ENCODE results near the gene ZBTB47.

The ZBTB47 gene

DNA sequence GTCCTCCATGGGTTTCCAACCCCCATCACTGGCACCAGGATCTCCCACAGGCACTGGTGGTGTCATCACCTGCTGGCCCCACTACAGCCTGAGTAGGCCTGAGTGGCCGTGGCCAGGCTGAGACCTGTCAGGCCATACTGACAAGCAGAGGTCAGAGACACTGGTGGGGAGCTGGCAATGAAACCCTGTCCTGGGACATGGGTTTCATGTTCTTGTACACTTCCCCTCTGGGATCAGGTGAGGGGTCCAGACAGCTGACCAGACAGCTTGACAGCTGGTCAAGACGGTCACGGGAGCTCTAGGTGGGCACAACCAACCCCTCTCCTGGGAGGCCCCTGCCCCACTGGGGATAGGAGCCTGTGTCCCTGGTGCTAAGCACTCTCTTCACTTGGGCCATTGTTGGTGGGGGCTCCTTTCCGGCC is 13.1 kb downstream of the ZBTB47 start:
- DNase-seq: no peak

GRCh38 chr3:42667096-42667522 is 13.6 kb downstream of the ZBTB47 start:
- DNase-seq: no peak

- DNase-seq: peak; percentile 67
These were observed 14.3 kb downstream of the ZBTB47 start for GRCh38 chr3:42667523-42668412.

- DNase-seq: no peak
These were observed 14.9 kb downstream of the ZBTB47 start for GRCh38 chr3:42668413-42668760.

DNA sequence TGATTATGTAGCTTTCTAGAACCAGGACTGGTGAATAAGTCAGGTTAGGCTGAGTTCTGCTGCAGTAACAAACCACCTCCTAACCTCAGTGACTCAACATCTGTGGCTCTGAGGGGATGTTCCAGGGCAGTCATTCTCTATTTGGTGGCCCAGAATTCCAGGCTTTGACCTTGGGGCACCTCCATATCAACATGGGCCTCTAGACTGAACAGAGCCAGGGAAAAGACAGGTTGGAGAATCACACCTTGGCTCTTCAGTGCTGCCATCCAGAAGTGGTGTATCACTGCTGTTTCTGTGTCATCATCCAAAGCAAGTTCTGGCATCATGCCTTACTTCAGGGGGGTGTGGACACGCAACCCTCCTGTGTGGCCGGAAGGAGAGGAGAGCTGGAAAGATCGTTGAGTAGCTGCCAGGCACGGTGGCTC is 15.3 kb downstream of the ZBTB47 start:
- no peak for DNase-seq

GRCh38 chr3:42670051-42670576 is 16.6 kb downstream of the ZBTB47 start:
- DNase-seq: no peak

DNA sequence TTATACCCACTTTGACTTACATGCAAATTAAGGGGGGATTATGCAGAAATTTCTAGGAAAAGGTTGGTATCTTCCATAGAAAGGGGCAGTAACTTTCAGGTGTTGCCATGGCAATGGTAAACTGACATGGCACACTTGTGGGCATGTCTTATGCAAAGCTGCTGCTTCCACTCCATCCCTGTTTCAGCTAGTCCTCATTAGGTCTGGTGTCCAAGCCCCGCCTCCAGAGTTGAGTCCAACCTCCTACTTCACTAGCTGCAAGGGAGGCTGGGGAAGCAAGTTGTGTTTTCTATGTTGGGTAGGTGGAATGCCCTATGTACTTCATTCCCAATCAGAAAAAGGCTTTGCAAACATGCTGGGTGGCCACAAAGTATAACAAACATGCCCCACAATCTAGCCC is 17.2 kb downstream of the ZBTB47 start:
- no peak for DNase-seq

- no peak for DNase-seq
These were observed 19.0 kb downstream of the ZBTB47 start for GRCh38 chr3:42672515-42672914.

- no peak for DNase-seq
These were observed 19.6 kb downstream of the ZBTB47 start for GRCh38 chr3:42673082-42673481.

DNA sequence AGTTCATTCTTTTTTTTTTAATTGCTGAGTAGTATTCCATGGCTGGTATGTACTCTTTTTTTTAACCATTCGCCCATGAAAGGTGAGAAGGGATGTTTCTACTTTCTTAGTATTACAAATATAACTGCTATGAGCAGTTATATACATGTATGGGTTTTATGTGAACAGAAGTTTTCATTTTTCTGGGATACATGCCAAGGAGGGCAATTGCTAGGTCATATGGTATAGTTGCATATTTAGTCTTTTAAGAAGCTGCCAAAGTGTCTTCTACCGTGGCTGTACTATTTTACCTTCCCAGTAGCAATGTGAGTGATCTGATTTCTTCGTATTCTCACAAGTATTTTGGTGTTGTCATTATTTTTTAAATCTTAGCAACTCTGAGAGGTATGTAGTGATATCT is 20.6 kb downstream of the ZBTB47 start:
- no peak for DNase-seq

GRCh38 chr3:42675909-42676308 is 22.4 kb downstream of the ZBTB47 start:
- DNase-seq: no peak

DNA sequence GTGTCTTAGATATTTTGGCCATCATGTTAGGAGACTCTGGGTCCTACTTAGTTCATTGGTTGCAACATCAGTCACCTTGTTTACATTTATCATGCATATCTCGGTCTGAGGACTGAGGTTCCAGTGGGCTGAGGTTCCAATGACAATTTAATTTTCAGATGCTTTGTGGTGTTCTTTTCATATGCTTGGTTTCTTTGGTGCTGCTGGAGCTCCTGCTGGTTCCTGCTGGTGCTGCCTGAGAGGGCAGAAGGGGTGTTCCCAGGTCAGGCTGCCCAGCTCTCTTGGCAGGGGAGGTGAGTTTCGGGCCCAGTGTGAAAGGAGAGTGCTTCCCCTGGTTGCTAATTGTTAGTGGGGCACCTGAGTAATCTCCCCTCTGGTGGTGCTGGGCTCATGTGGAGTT is 24.9 kb downstream of the ZBTB47 start:
- DNase-seq: no peak

DNA sequence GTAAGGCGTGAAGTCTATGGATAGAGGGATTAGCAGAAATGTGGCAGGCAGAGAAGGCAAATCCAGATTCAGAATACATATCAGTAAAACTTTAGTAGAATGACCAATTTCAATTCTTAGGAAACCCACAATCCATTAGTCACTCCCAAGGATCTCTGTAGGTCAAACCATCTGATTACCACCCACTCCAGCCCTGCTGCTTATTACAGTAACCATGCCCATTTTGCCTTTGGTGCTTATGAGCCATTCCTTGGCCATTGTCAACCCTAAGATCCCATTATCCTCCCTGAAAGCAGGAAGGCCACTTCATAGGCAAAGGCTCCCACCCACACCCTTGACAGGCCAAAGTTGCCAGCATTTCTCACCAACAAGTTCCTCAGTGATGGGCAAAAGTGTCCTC is 26.8 kb downstream of the ZBTB47 start:
- no peak for DNase-seq

- DNase-seq: no peak
These were observed 27.3 kb downstream of the ZBTB47 start for GRCh38 chr3:42680806-42681205.

- DNase-seq: no peak
These were observed 28.0 kb downstream of the ZBTB47 start for GRCh38 chr3:42681361-42682038.

DNA sequence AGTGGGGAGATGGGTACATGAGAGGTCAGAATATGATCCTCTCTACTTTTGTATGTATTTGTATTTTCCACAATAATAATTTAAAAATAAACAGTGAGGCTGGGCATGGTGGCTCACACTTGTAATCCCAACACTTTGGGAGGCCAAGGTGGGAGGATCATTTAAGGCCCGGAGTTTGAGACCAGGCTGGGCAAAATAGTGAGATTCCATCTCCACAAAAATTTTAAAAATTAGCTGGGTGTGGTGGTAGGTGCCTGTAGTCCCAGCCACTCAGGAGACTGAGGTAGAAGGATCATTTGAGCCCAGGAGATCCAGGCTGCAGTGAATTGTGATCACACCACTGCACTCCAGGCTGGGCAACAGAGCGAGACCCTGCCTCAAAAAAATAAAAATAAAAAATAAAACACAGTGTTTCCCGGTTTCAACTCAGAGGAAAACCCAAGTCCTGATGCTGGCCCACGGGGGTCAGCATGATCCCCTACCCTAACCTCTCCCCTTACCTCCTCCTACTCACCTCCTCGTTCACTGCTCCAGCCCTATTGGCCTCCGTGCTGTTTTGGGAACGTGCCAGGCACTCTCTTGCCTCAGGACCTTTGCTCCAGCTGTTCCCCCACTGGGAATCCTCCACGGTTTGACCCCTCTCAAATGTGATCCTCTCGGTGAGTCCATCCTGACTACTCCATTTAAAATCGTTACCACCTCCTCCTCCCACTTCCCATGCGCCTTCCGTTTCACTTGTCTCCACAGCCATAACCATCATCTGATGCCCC is 29.0 kb downstream of the ZBTB47 start:
- DNase-seq: no peak

- no peak for DNase-seq
These were observed 30.5 kb downstream of the ZBTB47 start for GRCh38 chr3:42683875-42684598.

DNA sequence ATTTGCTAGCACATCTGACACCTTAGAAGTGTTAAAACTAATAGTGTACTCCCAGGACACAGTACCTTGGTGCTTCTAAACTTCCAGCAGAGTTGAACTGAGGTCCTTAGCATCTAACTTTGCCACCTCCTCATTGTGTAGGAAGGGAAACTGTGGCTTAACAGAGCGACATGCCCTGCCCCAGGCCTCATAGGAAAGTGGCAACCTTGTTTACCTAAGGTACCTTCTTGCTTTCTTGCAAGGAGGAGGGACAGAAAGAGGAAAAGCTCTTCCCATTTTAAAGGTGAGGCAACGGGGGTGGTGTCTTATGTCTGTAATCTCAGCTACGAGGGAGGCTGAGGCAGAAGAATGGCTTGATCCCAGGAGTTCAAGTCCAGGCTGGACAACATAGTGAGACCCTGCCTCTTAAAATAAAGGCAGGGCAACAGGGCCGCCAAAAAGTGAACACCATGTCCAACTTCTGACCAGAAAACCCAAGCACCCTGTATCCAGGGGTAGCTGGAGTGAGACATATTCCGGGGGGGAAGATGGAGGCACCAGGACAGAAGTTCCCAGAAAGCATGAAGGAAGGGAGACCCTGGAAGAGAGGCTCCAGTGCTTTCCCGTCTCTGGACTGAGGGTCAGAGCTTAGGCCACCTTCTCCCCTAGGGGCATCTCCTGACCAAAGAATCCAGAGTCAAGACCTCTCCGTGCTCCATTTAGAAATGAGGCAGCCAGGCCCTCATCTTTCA is 31.3 kb downstream of the ZBTB47 start:
- no peak for DNase-seq

- DNase-seq: no peak
These were observed 31.9 kb downstream of the ZBTB47 start, which contains the start of gene KLHL40 for GRCh38 chr3:42685363-42685881. Gene KLHL40, plus strand, starts transcription at chr3:42685537. Its CDS starts 82 bp downstream, at chr3:42685619.

DNA sequence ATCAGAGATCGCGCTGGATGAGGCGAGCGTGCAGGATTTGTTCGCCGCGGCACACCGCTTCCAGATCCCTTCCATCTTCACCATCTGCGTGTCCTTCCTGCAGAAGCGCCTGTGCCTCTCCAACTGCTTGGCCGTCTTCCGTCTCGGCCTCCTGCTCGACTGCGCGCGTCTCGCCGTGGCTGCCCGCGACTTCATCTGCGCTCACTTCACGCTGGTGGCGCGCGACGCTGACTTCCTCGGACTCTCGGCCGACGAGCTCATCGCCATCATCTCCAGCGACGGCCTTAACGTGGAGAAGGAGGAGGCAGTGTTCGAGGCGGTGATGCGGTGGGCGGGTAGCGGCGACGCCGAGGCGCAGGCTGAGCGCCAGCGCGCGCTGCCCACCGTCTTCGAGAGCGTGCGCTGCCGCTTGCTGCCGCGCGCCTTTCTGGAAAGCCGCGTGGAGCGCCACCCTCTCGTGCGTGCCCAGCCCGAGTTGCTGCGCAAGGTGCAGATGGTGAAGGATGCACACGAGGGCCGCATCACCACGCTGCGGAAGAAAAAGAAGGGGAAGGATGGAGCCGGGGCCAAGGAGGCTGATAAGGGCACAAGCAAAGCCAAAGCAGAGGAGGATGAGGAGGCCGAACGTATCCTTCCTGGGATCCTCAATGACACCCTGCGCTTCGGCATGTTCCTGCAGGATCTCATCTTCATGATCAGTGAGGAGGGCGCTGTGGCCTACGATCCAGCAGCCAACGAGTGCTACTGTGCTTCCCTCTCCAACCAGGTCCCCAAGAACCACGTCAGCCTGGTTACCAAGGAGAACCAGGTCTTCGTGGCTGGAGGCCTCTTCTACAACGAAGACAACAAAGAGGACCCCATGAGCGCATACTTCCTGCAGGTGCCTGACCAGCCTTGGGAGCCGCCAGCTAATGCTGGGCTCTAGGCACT is 32.7 kb downstream of the ZBTB47 start:
- DNase-seq: no peak

All from DMS 273 treated with DMSO at 0.1 percent for 48 hours (cell line).